GM21825 (cell line): ENCODE data around the gene PIM2.

Experiments
- ATAC-seq: cut with Tn5 transposase; IDR thresholded peaks from one replicate; pipeline ENCODE4 v1.9.1; 2021; ENCODE audit warnings: mild to moderate bottlenecking, moderate library complexity; ENCODE audit not compliant: unreplicated experiment

Gene PIM2

GRCh38 chrX:48936429-48937053, 17.7 kb upstream of the PIM2 start:
- peak; percentile 2 for ATAC-seq

GRCh38 chrX:48935301-48935670, 16.5 kb upstream of the PIM2 start:
- ATAC-seq, result no peak

GRCh38 chrX:48934581-48935300, 15.9 kb upstream of the PIM2 start:
- ATAC-seq, result no peak

- no peak for ATAC-seq
Observed at GRCh38 chrX:48933757-48934156, 14.9 kb upstream of the PIM2 start.

GRCh38 chrX:48927736-48928382, 9.0 kb upstream of the PIM2 start:
- no peak for ATAC-seq

- no peak for ATAC-seq
Observed at GRCh38 chrX:48927123-48927522, 8.3 kb upstream of the PIM2 start.

- ATAC-seq, result no peak
Observed at GRCh38 chrX:48924270-48924669, 5.4 kb upstream of the PIM2 start.

GRCh38 chrX:48923771-48924170, 4.9 kb upstream of the PIM2 start:
- no peak for ATAC-seq

- no peak for ATAC-seq
Observed at GRCh38 chrX:48920718-48921104, 1.9 kb upstream of the PIM2 start.

- ATAC-seq, result no peak
Observed at GRCh38 chrX:48919947-48920717, 1.3 kb upstream of the PIM2 start.

- ATAC-seq, result no peak
Observed at GRCh38 chrX:48919360-48919841, 577 bp upstream of the PIM2 start.

- no peak for ATAC-seq
Observed at GRCh38 chrX:48918301-48918642, 552 bp downstream of the PIM2 start.

GRCh38 chrX:48917139-48918001, 1.5 kb downstream of the PIM2 start:
- ATAC-seq, result peak; percentile 31

- no peak for ATAC-seq
Observed at GRCh38 chrX:48914593-48915493, 4.0 kb downstream of the PIM2 start.

- ATAC-seq, result no peak
Observed at GRCh38 chrX:48913605-48914366, 5.0 kb downstream of the PIM2 start.

- ATAC-seq, result peak; percentile 47
Observed at GRCh38 chrX:48911412-48912182, 7.2 kb downstream of the PIM2 start, which contains the start of gene SLC35A2. Gene SLC35A2 (minus strand): TSS chrX:48911646. CDS start chrX:48911636, 10 bp downstream.

GRCh38 chrX:48910926-48911411, 7.9 kb downstream of the PIM2 start:
- no peak for ATAC-seq
